HG02885 (cell line): ENCODE results near the gene AIG1.
"Not testable (repeated sequence)": the region's sequence is repeated elsewhere in the genome, so short reads cannot be mapped to it uniquely, and the experiment has no call there.

ENCODE experiments used
- ATAC-seq: cut with Tn5 transposase; IDR thresholded peaks from one replicate; pipeline ENCODE4 v1.9.1; 2021; ENCODE audit warnings: mild to moderate bottlenecking; ENCODE audit not compliant: unreplicated experiment, poor library complexity

AIG1 gene

DNA sequence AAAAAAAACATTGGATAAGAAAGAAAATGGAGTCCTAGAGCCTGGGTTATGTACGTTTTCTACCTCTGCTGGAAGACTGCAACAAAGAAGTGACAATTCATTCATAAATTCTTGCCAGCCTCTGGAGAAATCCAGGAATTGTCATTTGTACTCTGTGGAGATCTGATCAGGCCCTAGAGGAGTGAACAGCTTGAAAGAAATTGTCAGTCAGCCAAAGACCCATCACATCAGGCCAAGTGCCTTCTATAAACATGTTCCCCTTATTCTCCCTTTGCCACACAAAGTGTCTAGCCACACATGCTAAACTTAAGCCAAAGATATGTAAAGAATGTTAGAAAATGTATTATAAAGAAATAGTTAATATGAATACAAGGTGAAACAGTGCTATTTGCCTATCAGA lies 237.4 kb downstream of the AIG1 start:
- ATAC-seq: no peak

DNA sequence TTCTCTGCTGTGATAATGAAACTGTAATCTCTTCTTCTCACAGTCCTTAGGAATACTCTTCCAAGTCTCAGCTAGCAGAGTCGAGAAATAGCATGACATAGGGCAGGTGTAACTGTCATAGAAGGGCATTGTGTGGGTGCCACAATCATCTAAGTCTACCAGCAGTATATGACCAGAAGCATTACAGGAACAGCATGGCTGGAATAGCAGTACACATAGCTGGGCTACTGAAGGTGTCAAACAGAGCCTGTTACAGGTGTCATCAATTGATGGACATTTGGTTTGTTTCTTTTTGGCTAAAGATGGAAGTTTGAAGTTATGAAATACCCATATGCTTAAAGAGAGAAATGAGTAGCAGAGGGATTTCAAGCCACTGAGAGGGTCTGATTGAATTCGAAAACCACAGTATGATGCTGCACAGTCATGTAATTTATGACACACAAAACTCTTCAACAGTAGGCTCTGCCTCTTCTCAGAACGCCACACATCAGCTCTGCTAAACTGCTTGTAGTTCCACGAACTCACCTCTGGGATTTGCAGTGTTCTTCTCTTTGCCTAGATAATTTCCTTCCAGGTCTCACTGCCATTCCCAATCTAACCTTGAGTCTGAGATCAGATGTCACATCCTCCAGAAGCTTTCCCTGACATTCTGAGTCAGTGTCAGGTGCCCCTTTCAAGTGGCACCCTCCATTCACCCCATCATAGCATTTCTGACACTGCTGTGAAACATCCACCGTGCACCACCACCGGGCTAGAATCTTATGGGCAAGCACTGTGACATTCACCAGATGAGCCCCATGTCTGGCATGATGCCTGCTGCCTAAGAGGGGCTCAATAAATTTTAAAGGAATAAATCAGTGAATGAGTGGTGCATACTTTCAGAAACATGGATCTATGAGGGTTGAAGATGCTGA lies 238.8 kb downstream of the AIG1 start:
- peak; percentile 98 for ATAC-seq

DNA sequence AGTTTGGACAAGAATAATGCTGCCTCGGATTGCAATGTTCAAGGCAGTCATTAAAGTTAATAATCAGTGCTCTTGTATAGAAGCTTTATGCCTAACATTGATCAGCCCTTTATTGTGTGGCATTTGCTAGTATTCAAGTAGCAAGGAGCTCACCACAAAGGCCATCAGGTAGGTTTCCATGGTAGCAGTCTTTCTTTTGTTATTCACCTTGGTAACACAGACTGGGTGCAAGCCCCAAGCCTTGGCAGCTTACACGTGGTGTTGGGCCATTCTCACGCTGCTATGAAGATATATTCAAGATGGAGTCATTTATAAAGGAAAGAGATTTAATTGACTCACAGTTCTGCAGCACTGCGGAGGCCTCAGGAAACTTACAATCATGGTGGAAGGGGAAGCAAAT lies 240.5 kb downstream of the AIG1 start:
- ATAC-seq: no peak

GRCh38 chr6:143307760-143308159 lies 247.1 kb downstream of the AIG1 start:
- ATAC-seq: not testable (repeated sequence)

GRCh38 chr6:143313163-143313562 lies 252.5 kb downstream of the AIG1 start:
- no peak for ATAC-seq

DNA sequence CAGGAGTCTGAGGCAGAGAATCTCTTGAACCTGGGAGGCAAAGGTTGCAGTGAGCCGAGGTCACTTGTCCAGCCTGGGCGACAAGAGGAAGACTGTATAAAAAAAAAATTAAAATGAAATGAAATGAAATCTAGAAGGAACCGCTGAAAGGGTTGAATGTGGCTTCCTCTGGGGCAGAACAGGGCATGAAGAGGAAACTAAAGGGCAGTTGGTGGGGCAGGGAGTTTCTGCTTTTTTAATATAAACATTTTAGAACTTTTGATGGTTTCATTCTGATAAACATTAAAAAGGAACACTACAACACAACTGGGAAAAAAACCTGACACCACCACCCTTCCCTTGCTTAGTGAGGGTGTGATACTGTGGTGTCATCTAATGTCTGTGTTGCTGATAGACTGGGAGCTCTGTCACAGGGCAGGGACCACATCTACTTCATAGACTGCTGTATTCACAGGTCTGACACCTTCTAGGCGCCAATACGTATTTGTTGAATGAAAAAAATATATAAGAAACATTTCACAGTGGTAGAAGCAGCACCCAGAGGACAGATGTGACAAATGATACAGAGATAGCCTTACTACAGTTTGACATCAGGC lies 260.9 kb downstream of the AIG1 start:
- no peak for ATAC-seq

DNA sequence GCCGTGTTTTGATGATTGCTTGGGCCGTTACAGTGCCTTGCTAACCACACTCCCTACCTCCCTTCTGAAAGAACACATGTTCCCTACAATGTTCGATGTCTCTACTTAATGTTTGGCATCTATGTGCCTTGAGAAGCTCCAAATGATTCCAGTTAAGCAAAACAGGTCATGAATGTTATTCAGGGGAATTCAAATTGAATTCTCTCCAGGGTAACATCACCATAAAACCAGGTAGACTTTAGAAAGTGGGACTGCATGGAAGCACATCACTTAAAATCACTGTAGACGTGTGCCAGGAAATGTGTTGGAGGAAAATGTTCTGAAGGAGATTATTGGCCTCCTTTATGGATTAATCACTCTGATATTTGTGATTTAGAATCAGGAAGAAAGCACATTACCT lies 261.7 kb downstream of the AIG1 start:
- ATAC-seq: no peak

- ATAC-seq: no peak
Observed at GRCh38 chr6:143323729-143324470, 263.2 kb downstream of the AIG1 start.

- no peak for ATAC-seq
Observed at GRCh38 chr6:143325379-143326140, 264.9 kb downstream of the AIG1 start.

- no peak for ATAC-seq
Observed at GRCh38 chr6:143328876-143329275, 268.2 kb downstream of the AIG1 start.

- ATAC-seq: no peak
Observed at GRCh38 chr6:143329323-143329722, 268.6 kb downstream of the AIG1 start.

DNA sequence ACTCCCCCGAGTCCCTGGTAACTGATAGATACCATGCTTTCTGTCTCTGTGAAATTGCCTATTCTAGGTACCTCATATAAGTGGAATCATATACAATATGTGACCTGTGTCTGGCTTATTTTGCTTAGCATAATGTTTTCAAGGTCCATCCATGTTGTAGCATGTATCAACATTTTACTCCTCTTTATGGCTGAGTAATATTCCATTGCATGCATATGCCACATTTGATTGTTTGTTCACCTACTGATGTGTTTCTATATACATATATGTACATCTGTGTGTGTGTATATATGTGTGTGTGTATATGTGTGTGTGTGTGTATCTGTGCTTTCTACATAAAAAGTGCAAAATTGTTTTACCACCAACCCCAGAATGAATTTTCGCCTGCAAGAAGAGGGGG lies 270.7 kb downstream of the AIG1 start:
- no peak for ATAC-seq

GRCh38 chr6:143332153-143332845 lies 271.6 kb downstream of the AIG1 start:
- ATAC-seq: no peak

GRCh38 chr6:143333081-143333480 lies 272.4 kb downstream of the AIG1 start:
- no peak for ATAC-seq

- no peak for ATAC-seq
Observed at GRCh38 chr6:143333749-143334520, 273.2 kb downstream of the AIG1 start.

DNA sequence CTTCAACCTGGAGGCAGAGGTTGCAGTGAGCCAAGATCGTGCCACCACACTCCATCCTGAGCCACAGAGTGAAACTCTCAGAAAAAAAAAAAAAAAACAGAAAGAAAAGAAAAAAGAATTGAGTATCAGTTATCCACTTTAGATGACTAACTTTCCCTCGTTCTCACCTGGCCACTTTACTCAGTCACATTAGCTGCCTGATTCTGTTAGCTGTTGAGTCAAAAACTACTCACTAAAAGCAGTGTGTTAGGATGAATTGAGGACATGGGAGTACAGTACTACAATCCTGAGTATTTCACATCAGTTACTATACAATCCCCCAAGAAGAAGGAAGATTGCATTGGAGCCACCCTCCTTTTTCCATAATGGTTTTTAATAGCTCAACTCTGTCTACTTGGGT lies 275.2 kb downstream of the AIG1 start:
- ATAC-seq: no peak

- ATAC-seq: no peak
Observed at GRCh38 chr6:143336446-143337152, 275.9 kb downstream of the AIG1 start.

DNA sequence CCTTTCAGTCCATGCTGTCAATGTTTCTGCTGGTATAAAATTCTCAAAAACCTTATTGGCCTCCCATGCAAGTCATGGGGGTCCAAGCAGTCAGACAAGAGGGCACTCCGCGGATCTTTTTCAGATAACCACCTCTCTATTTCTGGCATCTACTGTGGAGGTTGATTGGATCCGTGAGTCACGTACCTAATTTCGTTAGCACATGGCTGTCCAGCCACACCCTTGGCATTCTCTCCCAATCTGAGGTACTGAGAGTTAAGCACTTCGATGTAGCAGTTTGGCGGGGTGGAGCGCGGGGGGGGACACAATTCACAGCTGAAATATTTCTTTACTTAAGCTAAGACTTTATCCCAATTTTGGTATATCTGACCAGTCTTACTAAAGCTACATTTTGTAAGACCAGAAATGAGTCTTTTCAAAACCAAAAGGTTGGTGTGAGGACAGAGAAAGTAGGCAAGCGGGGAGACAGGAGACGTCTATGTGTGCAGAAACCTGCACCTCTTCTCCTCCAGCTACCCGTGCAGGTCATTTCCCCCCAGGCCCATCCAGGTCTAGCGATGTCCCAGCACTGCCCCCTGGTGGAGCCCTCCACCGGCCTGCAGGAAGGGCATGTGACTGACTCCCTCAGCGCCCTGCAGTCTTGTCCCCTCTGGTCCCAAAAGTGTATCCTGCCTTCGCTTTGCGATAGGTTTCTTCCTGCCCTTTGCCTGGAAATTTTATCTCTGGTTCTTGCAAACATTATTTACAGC lies 276.7 kb downstream of the AIG1 start:
- ATAC-seq: no peak
